Activated naive CD4-positive, alpha-beta T cell treated with Interleukin-2 at 50 U/mL for 16 hours (primary cell): ENCODE data around the gene MAMDC2.
"Not testable (repeated sequence)": the region's sequence is repeated elsewhere in the genome, so short reads cannot be mapped to it uniquely, and the experiment has no call there.

ENCODE experiments used
- DNase-seq: peaks from one replicate; pipeline ENCODE4 v3.0.0-alpha.2; 2020

Gene MAMDC2

GRCh38 chr9:70043689-70044489 is at the start of gene MAMDC2:
Gene MAMDC2 (plus strand): TSS chr9:70043848. CDS start chr9:70044198, 350 bp downstream.
- no peak for DNase-seq

- no peak for DNase-seq
These were observed 47.8 kb upstream of the MAMDC2 start for GRCh38 chr9:69995846-69996245.

GRCh38 chr9:69996967-69997366 is 46.7 kb upstream of the MAMDC2 start:
- no peak for DNase-seq

- no peak for DNase-seq
These were observed 46.1 kb upstream of the MAMDC2 start for GRCh38 chr9:69997524-69997923.

- no peak for DNase-seq
These were observed 44.3 kb upstream of the MAMDC2 start for GRCh38 chr9:69999315-69999714.

GRCh38 chr9:70000469-70000868 is 43.2 kb upstream of the MAMDC2 start:
- no peak for DNase-seq

- DNase-seq = no peak
These were observed 39.5 kb upstream of the MAMDC2 start for GRCh38 chr9:70003901-70004714.

- DNase-seq = no peak
These were observed 37.3 kb upstream of the MAMDC2 start for GRCh38 chr9:70006306-70006705.

- no peak for DNase-seq
These were observed 35.8 kb upstream of the MAMDC2 start for GRCh38 chr9:70007831-70008230.

GRCh38 chr9:70010015-70010414 is 33.6 kb upstream of the MAMDC2 start:
- DNase-seq = no peak

GRCh38 chr9:70011366-70011765 is 32.3 kb upstream of the MAMDC2 start:
- no peak for DNase-seq

- DNase-seq = no peak
These were observed 31.1 kb upstream of the MAMDC2 start for GRCh38 chr9:70012569-70012968.

GRCh38 chr9:70013598-70014196 is 30.0 kb upstream of the MAMDC2 start:
- no peak for DNase-seq

- no peak for DNase-seq
These were observed 28.5 kb upstream of the MAMDC2 start for GRCh38 chr9:70015099-70015498.

GRCh38 chr9:70020217-70020616 is 23.4 kb upstream of the MAMDC2 start:
- DNase-seq = no peak

GRCh38 chr9:70020991-70021571 is 22.6 kb upstream of the MAMDC2 start:
- no peak for DNase-seq

- DNase-seq = no peak
These were observed 15.4 kb upstream of the MAMDC2 start for GRCh38 chr9:70028287-70028686.

- DNase-seq = no peak
These were observed 13.5 kb upstream of the MAMDC2 start for GRCh38 chr9:70030156-70030555.

- DNase-seq = no peak
These were observed 12.5 kb upstream of the MAMDC2 start for GRCh38 chr9:70031141-70031545.

- DNase-seq = no peak
These were observed 9.4 kb upstream of the MAMDC2 start for GRCh38 chr9:70034271-70034711.

GRCh38 chr9:70035691-70036090 is 8.0 kb upstream of the MAMDC2 start:
- DNase-seq = no peak

- no peak for DNase-seq
These were observed 7.0 kb upstream of the MAMDC2 start for GRCh38 chr9:70036641-70037040.

- DNase-seq = not testable (repeated sequence)
These were observed 5.5 kb upstream of the MAMDC2 start for GRCh38 chr9:70038171-70038621.
